Keratinocyte (primary cell): ENCODE results near the gene AGBL3.

Experiments used
- CTCF ChIP-seq, 3 experiments: IDR thresholded peaks in 1 of 3; conservative IDR thresholded peaks in 1 of 3; optimal IDR thresholded peaks in 1 of 3; 2 replicates in 2 of 3; 3 replicates in 1 of 3; pipeline versions ENCODE3 to v1.5.1; 2011; ENCODE audit warnings: low read length in 3 of 3, mild to moderate bottlenecking in 3 of 3, moderate library complexity in 2 of 3, control low read depth in 1 of 3, inconsistent platforms in 1 of 3; ENCODE audit not compliant: insufficient read depth in 2 of 3; ENCODE audit errors: extremely low read depth in 1 of 3
- EZH2 ChIP-seq: IDR thresholded peaks from one replicate; pipeline ENCODE4 v1.6.1; 2012; ENCODE audit warnings: inconsistent platforms, mild to moderate bottlenecking, low read length, moderate library complexity

GRCh38 chr7:135098391-135098790 lies 112.1 kb downstream of the AGBL3 start:
- no peak for TF ChIP-seq CTCF (optimal IDR thresholded peaks at IDR 0.05 in 1 of 3, IDR thresholded peaks at IDR 0.05 in 1 of 3, conservative IDR thresholded peaks at IDR 0.05 in 1 of 3; ENCODE audit: extremely low read depth in 1 of 3, insufficient read depth in 2 of 3, low read length in 3 of 3)
- no peak for TF ChIP-seq EZH2
